Vagina (tissue), 2 donors: ENCODE results near the gene KRT13. TPM values are rescaled to one million over a fixed set of nuclear protein-coding genes. Genes with fewer than 3 reads are reported as not detected.

Experiments used
- DNase-seq, 2 donors: peaks; one replicate each; pipeline ENCODE4 v3.0.0-alpha.2; 2017; ENCODE audit errors: extremely low spot score in 2 of 2
- H3K27ac ChIP-seq: fragments of 200-600 bp; sonication (generic); one replicate; pipeline ENCODE4 v1.5.1; 2019
- H3K27me3 ChIP-seq: fragments of 200-600 bp; sonication (generic); one replicate; pipeline ENCODE4 v1.5.1; 2019
- H3K36me3 ChIP-seq, 2 donors: fragments of 200-600 bp; sonication (generic); one replicate each; pipeline ENCODE4 v1.5.1; 2017 to 2019
- H3K4me1 ChIP-seq: fragments of 200-600 bp; sonication (generic); one replicate; pipeline ENCODE4 v1.5.1; 2019
- H3K4me3 ChIP-seq, 2 donors: fragments of 200-600 bp; sonication (generic); 1 replicate in 1 of 2; 2 replicates in 1 of 2; pipeline ENCODE4 v1.5.1; 2016 to 2019
- H3K9me3 ChIP-seq: fragments of 200-600 bp; sonication (generic); one replicate; pipeline ENCODE4 v1.5.1; 2019
- POLR2A ChIP-seq, 2 donors: fragments of 450-650 bp; IDR thresholded peaks; one replicate each; pipeline ENCODE4 v1.6.1; 2017; ENCODE audit warnings: antibody characterized with exemption in 2 of 2, mild to moderate bottlenecking in 2 of 2, moderate library complexity in 2 of 2
- POLR2AphosphoS5 ChIP-seq, 2 donors: sonication (generic); formaldehyde crosslinking; IDR thresholded peaks; one replicate each; pipeline ENCODE4 v1.9.0; 2017; ENCODE audit warnings: antibody characterized with exemption in 2 of 2, mild to moderate bottlenecking in 2 of 2, low read depth in 1 of 2; ENCODE audit not compliant: insufficient read depth in 1 of 2
- intact Hi-C: fragments of 100-400 bp; cut with DNase I; formaldehyde crosslinking; loops from one replicate; pipeline ENCODE4 v1.15.1; 2023
- total RNA-seq: library from RNA; depleted of rRNA; stranded (reverse); fragments of >200 nt; gene quantifications from one replicate; pipeline ENCODE4 v1.2.3, GENCODE V29; 2016
- TF ChIP-seq, protein P1 (sequence below), 3 experiments: fragments of 450-650 bp in 2 of 3; fragments of 200-600 bp in 1 of 3; sonication (generic) in 1 of 3; IDR thresholded peaks; one replicate each; pipeline ENCODE4 v1.5.1; 2017 to 2019; ENCODE audit warnings: antibody characterized with exemption in 3 of 3, mild to moderate bottlenecking in 2 of 3, moderate library complexity in 2 of 3

KRT13 gene
- total RNA-seq, 1 donor from 2014 or later, result 10,968 TPM

DNA sequence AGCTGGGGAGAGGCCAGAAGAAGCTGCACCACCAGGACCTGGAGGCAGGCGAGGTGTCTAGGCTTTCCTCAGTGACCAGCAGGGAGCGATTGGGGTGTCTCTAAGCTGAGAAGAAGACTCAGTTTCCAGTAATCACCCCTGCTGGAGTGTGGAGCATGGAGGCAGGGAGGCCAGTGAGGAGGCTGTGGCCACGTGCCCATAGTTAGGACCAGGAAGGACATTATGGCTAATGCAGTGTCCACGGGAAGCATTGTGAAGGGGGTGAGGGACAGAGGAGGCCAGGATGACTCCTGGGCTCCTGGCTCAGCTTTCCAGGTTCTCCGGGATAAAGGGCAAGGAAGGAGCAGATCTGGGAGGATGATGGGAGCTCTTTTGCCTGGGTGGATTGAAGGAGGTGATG lies 5.7 kb downstream of the KRT13 start:
- TF ChIP-seq POLR2AphosphoS5 (IDR thresholded peaks at IDR 0.05; ENCODE audit: insufficient read depth in 1 of 2, low read depth in 1 of 2), result no peak
- TF ChIP-seq, protein P1, sequence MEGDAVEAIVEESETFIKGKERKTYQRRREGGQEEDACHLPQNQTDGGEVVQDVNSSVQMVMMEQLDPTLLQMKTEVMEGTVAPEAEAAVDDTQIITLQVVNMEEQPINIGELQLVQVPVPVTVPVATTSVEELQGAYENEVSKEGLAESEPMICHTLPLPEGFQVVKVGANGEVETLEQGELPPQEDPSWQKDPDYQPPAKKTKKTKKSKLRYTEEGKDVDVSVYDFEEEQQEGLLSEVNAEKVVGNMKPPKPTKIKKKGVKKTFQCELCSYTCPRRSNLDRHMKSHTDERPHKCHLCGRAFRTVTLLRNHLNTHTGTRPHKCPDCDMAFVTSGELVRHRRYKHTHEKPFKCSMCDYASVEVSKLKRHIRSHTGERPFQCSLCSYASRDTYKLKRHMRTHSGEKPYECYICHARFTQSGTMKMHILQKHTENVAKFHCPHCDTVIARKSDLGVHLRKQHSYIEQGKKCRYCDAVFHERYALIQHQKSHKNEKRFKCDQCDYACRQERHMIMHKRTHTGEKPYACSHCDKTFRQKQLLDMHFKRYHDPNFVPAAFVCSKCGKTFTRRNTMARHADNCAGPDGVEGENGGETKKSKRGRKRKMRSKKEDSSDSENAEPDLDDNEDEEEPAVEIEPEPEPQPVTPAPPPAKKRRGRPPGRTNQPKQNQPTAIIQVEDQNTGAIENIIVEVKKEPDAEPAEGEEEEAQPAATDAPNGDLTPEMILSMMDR (IDR thresholded peaks at IDR 0.05), result no peak
- TF ChIP-seq POLR2A (IDR thresholded peaks at IDR 0.05), result no peak
- Histone ChIP-seq H3K36me3 (no peaks in the 10 kb centered on the region), H3K9me3 (no peaks in the 10 kb centered on the region), H3K4me1 (peaks cover 43% of the 10 kb centered on the region), H3K27me3 (no peaks in the 10 kb centered on the region), H3K4me3 (no peak overlapping the region), H3K27ac (no peak overlapping the region)
- intact Hi-C loops, result no loop called here
- no peak for DNase-seq

DNA sequence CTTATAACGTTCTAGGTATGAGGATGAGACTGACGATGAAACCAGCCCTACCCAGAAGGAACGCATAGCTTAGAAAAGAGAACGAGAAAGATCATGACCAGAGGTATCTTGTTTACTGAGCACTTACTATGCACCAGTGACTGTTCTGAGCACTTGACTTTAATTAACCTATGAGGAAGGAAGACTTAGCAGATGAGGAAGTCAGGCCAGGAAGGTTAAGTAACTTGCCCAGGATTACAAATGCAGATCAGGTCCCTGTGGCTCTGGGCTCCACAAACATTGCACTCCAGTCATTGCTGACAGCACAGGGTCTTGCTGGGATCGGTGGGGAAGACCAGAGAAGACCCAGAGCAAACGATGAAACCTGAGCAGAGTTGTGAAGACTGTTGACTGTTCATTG lies 7.1 kb downstream of the KRT13 start:
- H3K36me3 ChIP-seq, result no peaks in the 10 kb centered on the region
- H3K9me3 ChIP-seq, result no peaks in the 10 kb centered on the region
- no peak overlapping the region for H3K4me3 ChIP-seq
- peaks cover 46% of the 10 kb centered on the region for H3K4me1 ChIP-seq
- no peaks in the 10 kb centered on the region for H3K27me3 ChIP-seq
- intact Hi-C loops, result no loop called here
- no peak for DNase-seq
- H3K27ac ChIP-seq, result no peak overlapping the region
- TF ChIP-seq POLR2AphosphoS5 (IDR thresholded peaks at IDR 0.05; ENCODE audit: insufficient read depth in 1 of 2, low read depth in 1 of 2), result peak in 1 of 2 donors; percentile 48
- TF ChIP-seq POLR2A (IDR thresholded peaks at IDR 0.05), result no peak

DNA sequence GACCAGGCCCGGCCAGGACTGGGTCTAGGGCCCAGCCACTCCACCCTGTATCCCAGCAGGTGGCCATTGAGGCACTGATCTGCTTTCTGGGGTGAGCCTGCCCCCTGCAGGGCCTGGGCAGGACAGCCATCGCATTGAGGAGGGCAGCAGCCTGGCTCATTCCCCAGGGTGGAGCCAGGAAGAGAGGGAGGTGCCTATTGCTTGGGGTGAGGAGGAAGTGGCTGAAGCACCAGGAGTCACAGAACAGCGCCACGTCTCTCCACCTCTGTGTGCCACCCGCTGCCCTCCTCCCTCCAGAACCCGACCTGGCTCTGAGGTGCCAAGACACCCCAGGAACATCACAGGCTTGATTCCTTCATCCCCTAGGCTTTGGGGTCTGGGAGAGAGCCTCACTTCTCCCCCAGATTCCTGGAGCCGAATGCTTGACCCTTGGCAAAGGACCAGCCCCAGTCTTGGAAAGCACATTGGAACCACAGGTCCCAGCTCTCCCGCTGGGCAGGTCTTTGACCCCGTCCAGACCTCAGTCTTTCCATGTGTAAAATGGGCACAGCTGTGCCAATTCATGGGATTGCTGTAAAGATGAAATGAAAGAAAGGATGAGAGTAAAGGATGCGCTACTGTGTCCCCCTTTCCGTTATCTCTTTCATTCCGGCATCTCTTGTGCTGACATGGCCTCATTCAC lies 8.5 kb downstream of the KRT13 start:
- H3K9me3 ChIP-seq, result no peaks in the 10 kb centered on the region
- TF ChIP-seq POLR2AphosphoS5 (IDR thresholded peaks at IDR 0.05; ENCODE audit: insufficient read depth in 1 of 2, low read depth in 1 of 2) (peak; percentile 28 to 55), POLR2A (IDR thresholded peaks at IDR 0.05) (no peak)
- TF ChIP-seq, protein P1 (IDR thresholded peaks at IDR 0.05), result peak in 2 of 3 experiments; percentile 6 to 45
- H3K27ac ChIP-seq, result peak overlapping the region; percentile 59
- H3K36me3 ChIP-seq, result no peaks in the 10 kb centered on the region
- intact Hi-C loops, result no loop called here
- no peaks in the 10 kb centered on the region for H3K27me3 ChIP-seq
- no peak for DNase-seq
- H3K4me3 ChIP-seq, result no peak overlapping the region
- peaks cover 55% of the 10 kb centered on the region for H3K4me1 ChIP-seq

DNA sequence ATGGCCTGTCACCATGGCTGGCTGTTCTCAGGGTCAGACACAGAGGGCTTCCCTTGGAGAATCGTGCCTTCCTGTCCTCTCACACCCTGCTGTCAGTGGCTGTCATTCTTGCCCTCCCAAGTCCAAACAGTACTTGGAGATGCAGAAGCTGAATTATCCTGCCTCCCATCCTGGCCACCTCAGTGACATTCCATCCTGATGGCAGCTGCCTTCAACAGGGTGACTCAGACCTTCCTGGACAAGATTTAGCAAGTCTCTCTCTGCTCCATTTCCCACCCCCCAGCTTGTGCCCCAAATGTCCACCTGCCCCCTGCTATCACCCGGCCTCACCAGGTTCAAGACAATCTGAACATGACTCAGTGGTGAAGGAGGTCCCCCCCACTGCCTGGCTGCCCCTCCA lies 10.9 kb downstream of the KRT13 start:
- intact Hi-C loops, result no loop called here
- no peak overlapping the region for H3K4me3 ChIP-seq
- no peaks in the 10 kb centered on the region for H3K9me3 ChIP-seq
- no peak for DNase-seq
- H3K36me3 ChIP-seq, result no peaks in the 10 kb centered on the region
- no peaks in the 10 kb centered on the region for H3K27me3 ChIP-seq
- peak overlapping the region; percentile 49 for H3K27ac ChIP-seq
- TF ChIP-seq, protein P1 (IDR thresholded peaks at IDR 0.05), result no peak
- TF ChIP-seq POLR2A (IDR thresholded peaks at IDR 0.05) (no peak), POLR2AphosphoS5 (IDR thresholded peaks at IDR 0.05; ENCODE audit: insufficient read depth in 1 of 2, low read depth in 1 of 2) (no peak)
- H3K4me1 ChIP-seq, result peaks cover 70% of the 10 kb centered on the region

DNA sequence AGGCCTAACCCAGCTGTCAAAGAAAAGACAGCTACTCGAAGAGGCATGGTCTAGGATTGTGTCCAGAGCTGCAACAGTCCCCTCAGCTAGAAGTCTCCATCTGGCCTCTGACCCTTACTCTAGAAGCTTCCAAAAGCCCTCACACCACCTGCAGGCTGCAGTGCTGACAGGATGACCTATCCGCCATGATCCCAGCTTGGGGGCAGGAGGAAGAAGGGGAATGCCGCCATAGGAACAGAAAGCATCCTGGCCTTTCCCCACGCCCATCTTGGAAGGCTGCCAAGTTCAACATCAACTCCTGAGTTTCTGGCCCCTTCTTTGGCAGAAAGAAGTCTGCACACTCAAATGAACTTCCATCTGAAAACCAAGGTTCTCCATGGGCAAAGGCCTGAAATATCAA lies 12.6 kb downstream of the KRT13 start:
- Histone ChIP-seq H3K27ac (peak overlapping the region; percentile 59), H3K4me3 (no peak overlapping the region), H3K9me3 (no peaks in the 10 kb centered on the region), H3K27me3 (no peaks in the 10 kb centered on the region), H3K36me3 (no peaks in the 10 kb centered on the region), H3K4me1 (peaks cover 70% of the 10 kb centered on the region)
- DNase-seq, result no peak
- intact Hi-C loops, result no loop called here
- peak in 1 of 2 donors; percentile 28 for TF ChIP-seq POLR2AphosphoS5 (IDR thresholded peaks at IDR 0.05; ENCODE audit: insufficient read depth in 1 of 2, low read depth in 1 of 2)
- TF ChIP-seq, protein P1 (IDR thresholded peaks at IDR 0.05), result no peak
